ENCODE data around the gene NOXA1.

The NOXA1 gene

GRCh38 chr9:137395666-137396010 lies 27.6 kb upstream of the NOXA1 start:
- no peak for DNase-seq (ENCODE audit: low read depth)
- no peak overlapping the region for H3K4me3 ChIP-seq (ENCODE audit: low read length)
- TF ChIP-seq CTCF (conservative IDR thresholded peaks at IDR 0.05; ENCODE audit: low read depth, low read length), result no peak

GRCh38 chr9:137396227-137396626 lies 27.0 kb upstream of the NOXA1 start:
- H3K4me3 ChIP-seq (ENCODE audit: low read length), result no peak overlapping the region
- no peak for TF ChIP-seq CTCF (conservative IDR thresholded peaks at IDR 0.05; ENCODE audit: low read depth, low read length)
- DNase-seq (ENCODE audit: low read depth), result peak; percentile 73

- H3K4me3 ChIP-seq (ENCODE audit: low read length), result no peak overlapping the region
- no peak for DNase-seq (ENCODE audit: low read depth)
- TF ChIP-seq CTCF (conservative IDR thresholded peaks at IDR 0.05; ENCODE audit: low read depth, low read length), result no peak
Observed at GRCh38 chr9:137396634-137397367, 26.4 kb upstream of the NOXA1 start.

GRCh38 chr9:137397675-137398423 lies 25.3 kb upstream of the NOXA1 start:
- no peak for DNase-seq (ENCODE audit: low read depth)
- no peak overlapping the region for H3K4me3 ChIP-seq (ENCODE audit: low read length)
- TF ChIP-seq CTCF (conservative IDR thresholded peaks at IDR 0.05; ENCODE audit: low read depth, low read length), result no peak

GRCh38 chr9:137398561-137399468 lies 24.4 kb upstream of the NOXA1 start:
- H3K4me3 ChIP-seq (ENCODE audit: low read length), result no peak overlapping the region
- no peak for TF ChIP-seq CTCF (conservative IDR thresholded peaks at IDR 0.05; ENCODE audit: low read depth, low read length)
- no peak for DNase-seq (ENCODE audit: low read depth)

- no peak for DNase-seq (ENCODE audit: low read depth)
Observed at GRCh38 chr9:137402746-137403145, 20.4 kb upstream of the NOXA1 start.

More at GRCh38 chr9:137402746-137403145, 20.4 kb upstream of the NOXA1 start:
- no peak overlapping the region for H3K4me3 ChIP-seq (ENCODE audit: low read length)
- TF ChIP-seq CTCF (conservative IDR thresholded peaks at IDR 0.05; ENCODE audit: low read depth, low read length), result no peak
